Stimulated activated CD8-positive, alpha-beta memory T cell treated with anti-CD3 and anti-CD28 coated beads, Interleukin-2, amount 100 ng/mL, for 1 hour (primary cell): ENCODE data around the gene SOAT2.
"Not testable (repeated sequence)": the region's sequence is repeated elsewhere in the genome, so short reads cannot be mapped to it uniquely, and the experiment has no call there.

Experiments used
- DNase-seq, 2 donors: peaks; one replicate each; pipeline ENCODE4 v3.0.0-alpha.2; 2020; ENCODE audit warnings: low read depth in 2 of 2

SOAT2 gene

GRCh38 chr12:53079226-53080117, 23.8 kb upstream of the SOAT2 start, which contains the start of gene SPRYD3:
Gene SPRYD3 (minus strand): TSS chr12:53079390. CDS start chr12:53079333, 57 bp downstream.
- DNase-seq: peak; percentile 91 to 92

- DNase-seq: no peak
Observed at GRCh38 chr12:53082637-53083175, 20.6 kb upstream of the SOAT2 start.

DNA sequence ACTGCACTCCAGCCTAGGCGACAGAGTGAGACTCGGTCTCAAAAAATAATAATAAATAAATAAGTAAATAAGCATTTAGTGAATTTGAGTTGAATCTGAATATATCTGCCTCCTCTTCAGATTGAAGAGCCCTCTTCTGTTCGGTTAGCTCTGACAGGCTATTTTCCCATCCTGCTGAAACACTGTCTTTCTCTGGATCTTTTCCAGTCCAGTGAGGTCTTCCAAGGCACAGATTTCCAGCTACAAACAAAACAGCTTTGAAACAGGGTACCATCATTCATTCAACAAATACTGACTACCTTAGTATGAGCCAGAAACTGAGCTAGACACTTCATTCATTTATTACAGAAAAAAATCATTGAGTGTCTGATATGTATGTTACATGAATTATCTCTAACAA, 16.9 kb upstream of the SOAT2 start:
- DNase-seq: no peak

DNA sequence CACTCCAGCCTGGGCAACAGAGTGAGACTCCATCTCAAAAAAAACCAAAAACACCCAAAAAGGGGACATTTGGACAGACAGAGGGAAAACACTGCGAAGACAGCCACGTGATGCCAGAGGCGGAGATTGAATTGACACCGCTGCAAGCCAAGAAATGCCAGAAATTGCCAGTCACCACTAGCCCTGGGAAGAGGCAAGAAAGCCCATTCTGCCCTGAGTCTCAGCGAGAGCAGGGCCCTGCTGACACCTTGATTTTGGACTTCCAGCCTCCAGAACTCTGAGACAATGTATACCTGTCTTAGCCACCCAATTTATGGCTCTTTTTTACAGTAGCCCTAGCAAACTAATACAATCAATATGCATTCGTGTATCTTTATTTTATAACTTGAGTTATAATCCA, 13.2 kb upstream of the SOAT2 start:
- DNase-seq: no peak

DNA sequence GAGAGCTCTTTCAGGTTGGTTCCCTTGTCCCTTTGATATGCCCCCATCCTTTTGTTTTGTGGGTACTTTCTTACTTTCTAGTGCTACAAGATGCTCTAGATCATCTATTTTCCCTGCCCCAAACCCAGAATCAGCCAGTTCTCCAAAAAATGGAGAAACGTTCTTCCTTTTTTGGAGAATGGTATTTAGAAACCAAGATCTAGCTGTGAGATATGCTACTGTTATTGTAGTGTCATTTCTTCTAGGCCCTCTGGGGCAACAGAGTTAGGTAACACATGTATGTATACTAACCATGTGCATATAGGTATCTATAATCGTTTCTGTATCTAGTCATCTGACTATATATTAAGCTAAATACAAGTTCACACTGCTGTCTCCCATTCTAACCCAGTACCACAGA, 12.7 kb upstream of the SOAT2 start:
- no peak for DNase-seq

GRCh38 chr12:53091756-53092155, 11.5 kb upstream of the SOAT2 start:
- no peak for DNase-seq

DNA sequence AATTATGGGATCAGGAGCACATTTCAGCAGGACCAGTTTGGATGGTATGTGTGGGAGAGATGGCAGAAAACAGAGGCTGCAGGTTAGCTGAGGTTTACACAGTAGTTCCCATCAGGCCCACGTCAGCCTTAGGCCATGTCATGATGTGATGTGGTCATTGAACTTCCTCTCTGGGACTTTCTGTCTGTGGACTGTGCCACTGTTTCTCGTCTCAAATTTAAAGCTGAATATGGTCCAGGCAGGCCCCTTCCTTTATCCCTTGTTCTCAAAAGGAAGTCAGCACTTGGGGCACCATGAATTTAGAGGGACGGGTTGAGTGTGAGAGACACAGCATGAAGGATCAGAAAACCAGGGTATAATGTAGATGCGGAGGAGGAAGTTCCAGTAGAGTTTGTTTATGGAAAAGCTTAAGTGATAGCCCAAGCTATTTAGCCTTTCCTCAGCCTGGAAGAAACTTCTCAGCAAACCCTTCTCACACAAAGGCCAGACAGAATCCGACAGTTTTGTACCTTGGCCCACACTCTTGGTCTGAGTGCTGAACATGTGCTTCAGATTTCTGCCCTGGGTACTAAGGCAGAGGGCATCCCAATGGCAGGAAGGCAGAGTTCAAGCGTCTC, 9.4 kb upstream of the SOAT2 start:
- DNase-seq: no peak

GRCh38 chr12:53094394-53094787, 8.9 kb upstream of the SOAT2 start:
- DNase-seq: no peak

- DNase-seq: not testable (repeated sequence)
Observed at GRCh38 chr12:53094796-53095595, 8.3 kb upstream of the SOAT2 start.

DNA sequence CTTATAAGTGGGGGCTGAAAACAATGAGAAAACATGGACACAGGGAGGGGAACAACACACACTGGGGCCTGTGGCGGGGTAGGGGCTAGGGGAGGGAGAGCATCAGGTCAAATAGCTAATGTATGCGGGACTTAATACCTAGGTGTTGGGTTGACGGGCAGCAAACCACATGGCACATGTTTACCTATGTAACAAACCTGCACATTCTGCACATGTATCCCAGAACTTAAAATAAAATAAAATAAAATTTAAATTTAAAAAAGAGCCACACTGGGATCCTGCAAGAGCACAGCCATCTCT, 7.7 kb upstream of the SOAT2 start:
- not testable (repeated sequence) for DNase-seq

- no peak for DNase-seq
Observed at GRCh38 chr12:53096089-53096741, 7.1 kb upstream of the SOAT2 start.

GRCh38 chr12:53096759-53097158, 6.5 kb upstream of the SOAT2 start:
- DNase-seq: no peak

- DNase-seq: no peak
Observed at GRCh38 chr12:53097207-53097563, 6.1 kb upstream of the SOAT2 start.

- DNase-seq: peak; percentile 12 to 35
Observed at GRCh38 chr12:53097564-53098353, 5.5 kb upstream of the SOAT2 start, which contains the start of gene IGFBP6. Gene IGFBP6 (plus strand): TSS chr12:53097667. CDS start chr12:53097718, 51 bp downstream.

GRCh38 chr12:53098354-53098981, 4.8 kb upstream of the SOAT2 start:
- no peak for DNase-seq

GRCh38 chr12:53099071-53099882, 4.0 kb upstream of the SOAT2 start:
- DNase-seq: peak; percentile 82 to 83

DNA sequence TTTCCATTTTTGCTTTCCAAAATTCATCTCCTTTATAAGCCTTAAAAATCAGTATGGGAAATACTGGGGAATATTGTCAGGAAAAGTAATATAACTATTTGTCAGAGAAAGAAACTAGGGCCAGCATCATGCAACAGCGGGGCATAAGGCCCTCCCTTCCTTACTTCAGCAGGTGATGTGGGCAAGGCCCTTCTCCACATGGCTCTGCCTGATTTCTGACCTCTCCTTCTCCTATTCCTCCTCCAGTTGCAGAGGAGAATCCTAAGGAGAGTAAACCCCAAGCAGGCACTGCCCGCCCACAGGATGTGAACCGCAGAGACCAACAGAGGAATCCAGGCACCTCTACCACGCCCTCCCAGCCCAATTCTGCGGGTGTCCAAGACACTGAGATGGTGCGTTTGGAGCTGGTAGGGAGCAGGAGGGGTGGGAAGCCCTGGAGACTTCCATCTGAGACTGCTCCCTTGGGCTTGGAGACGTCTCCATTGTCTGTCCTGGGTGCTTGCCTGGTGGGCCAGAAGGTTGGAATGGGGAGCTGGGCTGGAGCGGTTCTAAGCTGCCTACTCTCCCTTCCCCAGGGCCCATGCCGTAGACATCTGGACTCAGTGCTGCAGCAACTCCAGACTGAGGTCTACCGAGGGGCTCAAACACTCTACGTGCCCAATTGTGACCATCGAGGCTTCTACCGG, 2.7 kb upstream of the SOAT2 start:
- no peak for DNase-seq

DNA sequence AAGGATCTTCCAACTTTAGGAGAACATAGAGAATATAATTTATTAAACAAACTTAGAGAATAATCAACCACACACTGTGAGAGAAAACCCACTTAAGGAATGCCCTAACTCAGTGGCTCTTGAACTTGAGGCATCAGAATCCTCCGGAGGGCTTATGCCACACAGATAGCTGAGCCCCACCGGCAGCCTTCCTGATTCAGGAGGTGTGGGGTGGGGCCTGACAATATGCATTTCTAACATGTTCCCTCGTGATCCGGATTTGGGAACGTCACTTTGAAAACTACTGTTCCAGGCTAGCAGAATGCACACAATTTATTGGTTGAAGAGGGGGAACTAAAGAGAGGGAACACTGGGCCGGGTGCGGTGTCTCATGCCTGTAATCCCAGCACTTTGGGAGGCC, 2.0 kb upstream of the SOAT2 start:
- no peak for DNase-seq
